NK-92 (cell line): ENCODE measurements around the gene NCAPG2.
"Not testable (repeated sequence)": the region's sequence is repeated elsewhere in the genome, so short reads cannot be mapped to it uniquely, and the experiment has no call there.

Experiments
- DNase-seq: peaks from one replicate; lab custom pipeline; 2025; ENCODE audit not compliant: unreplicated experiment; lab: John Stamatoyannopoulos, UW

Gene NCAPG2

DNA sequence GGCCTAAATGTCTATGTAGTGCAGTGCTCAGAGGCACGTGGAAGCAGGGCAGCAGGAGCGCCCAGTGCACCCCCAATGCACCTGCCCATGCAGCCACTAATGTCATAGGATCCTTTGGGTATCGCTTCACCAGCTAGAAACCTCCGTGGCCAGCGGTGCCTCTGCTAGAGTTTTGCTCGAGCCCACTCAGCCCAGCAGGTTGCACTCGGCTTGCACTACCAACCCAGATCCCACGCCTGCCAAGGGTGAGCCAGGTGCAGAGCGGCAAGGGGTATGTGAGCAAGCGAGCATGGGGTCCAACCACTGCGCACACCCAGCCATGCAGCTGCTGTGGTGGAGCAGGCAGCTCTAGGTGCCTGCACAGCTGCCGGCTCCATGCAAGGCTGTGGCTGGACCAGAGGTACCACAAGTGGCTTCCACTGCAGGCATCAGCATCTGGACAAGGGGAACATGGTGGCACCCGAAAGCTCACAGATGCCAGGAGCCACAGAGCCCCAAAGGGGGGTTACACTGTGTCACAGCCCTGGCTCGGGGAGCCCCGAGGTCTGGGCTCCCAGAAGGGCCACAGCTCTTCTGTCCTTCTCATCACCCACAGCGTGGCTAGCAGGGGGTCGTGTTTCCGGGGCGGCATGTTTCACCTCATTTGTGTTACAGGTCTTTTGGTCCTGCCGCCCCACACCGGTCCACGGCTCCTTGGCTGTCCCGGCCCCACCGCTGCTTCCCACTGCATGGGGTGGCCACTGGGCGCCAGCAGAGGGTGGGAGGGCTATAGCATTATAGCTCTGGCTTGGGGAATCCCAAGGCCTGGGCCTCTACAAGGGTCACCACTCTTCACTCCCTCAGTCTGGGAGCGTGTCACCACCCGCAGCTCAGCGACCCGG lies 2.3 kb upstream of the NCAPG2 start:
- DNase-seq = no peak

DNA sequence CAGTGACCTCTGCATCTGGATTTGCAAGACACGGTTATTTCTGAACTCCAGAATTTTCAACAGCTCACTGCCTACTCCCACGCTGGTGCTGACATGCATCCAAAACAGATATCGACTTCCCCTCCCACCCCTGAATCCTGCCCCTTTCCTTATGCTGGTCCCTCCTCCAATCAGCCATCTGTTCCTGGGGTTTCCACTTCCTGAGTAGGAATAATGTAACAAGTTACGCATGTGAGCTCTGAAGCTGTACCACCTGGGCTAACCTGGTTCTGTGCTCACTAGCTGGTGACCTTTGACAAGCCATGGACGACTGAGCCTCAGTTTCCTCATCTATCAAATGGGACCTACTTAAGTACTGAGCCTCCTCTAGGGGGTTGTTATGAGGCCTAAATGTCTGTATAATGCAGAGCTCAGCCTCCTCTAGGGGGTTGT lies 1.7 kb upstream of the NCAPG2 start:
- no peak for DNase-seq

GRCh38 chr7:158705234-158705850 lies 738 bp upstream of the NCAPG2 start:
- DNase-seq = no peak

DNA sequence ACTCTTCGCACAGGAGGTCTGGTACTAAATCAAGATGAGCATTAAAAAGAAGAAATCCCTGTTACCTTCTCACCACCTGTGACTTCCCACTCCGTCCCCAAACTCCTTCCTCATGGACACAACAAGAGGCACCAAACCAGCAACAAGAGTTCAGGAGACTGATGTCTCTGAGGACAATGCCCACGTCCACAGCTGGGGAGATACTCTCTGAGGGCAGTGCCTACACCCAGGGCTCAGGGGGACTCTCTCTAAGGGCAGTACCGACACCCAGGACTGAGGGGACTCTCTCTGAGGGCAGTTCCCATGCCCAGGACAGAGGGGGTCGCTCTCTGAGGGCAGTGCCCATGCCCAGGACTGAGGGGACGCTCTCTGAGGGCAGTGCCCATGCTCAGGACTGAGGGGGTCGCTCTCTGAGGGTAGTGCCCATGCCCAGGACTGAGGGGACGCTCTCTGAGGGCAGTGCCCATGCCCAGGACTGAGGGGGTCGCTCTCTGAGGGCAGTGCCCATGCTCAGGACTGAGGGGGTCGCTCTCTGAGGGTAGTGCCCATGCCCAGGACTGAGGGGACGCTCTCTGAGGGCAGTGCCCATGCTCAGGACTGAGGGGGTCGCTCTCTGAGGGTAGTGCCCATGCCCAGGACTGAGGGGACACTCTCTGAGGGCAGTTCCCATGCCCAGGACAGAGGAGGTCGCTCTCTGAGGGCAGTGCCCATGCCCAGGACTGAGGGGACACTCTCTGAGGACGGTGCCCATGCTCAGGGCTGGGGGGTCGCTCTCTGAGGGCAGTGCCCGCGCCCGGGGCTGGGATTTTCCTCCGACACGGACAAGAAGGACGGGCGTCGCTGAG lies 703 bp downstream of the NCAPG2 start:
- DNase-seq = not testable (repeated sequence)

GRCh38 chr7:158702944-158703343 lies 1.7 kb downstream of the NCAPG2 start:
- DNase-seq = no peak

GRCh38 chr7:158702196-158702595 lies 2.4 kb downstream of the NCAPG2 start:
- DNase-seq = no peak

- DNase-seq = no peak
These were observed 4.6 kb downstream of the NCAPG2 start for GRCh38 chr7:158700008-158700407.

DNA sequence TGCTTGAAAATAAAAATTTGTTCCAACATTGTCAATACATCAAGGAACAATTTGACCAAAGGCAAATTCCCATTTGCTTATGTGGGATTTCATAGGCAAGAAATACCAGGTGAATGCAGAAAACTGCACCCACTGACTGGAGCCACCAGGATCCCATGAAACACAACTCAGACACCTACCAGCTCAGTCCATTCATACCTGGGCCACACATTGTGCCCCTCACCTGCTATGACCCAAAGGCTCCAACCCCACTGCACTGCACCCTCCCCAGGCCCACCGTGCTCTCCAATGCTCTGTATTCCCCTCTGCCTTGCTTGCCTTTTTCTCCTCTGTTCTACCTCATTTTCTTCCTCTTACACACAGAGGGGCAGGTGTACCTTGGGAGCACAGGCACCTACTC lies 5.3 kb downstream of the NCAPG2 start:
- DNase-seq = no peak

DNA sequence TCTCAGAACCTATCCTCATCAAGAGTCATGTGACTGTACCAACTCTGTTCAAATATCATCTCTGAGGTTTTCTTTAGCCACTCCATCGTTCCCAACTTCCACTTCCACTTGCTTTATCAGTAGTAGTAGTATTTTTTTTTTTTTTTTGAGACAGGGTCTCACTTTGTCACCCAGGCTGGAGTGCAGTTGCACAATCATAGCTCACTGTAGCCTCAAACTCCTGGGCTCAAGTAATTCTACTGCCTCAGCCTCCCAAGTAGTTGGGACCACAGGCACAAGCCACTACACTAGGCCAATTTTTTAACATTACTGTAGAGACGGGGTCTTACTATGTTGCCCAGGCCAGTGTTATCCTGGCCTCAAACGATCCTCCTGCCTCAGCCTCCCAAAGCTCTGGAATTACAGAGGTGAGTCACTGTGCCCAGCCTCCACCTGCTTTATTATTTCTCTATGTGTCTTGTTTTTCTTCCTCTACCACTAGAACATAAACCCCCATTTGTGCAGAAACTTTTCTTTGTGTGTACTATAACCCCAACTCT lies 5.9 kb downstream of the NCAPG2 start:
- DNase-seq = no peak

DNA sequence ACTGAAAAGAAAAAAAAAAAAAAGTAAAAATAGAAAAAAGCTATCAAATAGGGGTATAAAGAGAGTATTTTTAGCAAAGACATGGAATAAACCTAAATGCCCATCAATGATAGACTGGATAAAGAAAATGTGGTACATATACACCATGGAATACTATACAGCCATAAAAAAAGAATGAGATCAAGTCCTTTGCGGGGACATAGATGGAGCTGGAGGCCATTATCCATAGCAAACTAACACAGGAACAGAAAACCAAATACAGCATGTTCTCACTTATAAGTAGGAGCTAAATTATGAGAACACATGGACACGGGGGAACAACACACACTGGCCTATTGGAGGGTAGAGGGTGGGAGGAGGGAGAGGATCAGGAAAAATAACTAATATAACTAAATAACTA lies 7.0 kb downstream of the NCAPG2 start:
- DNase-seq = not testable (repeated sequence)

DNA sequence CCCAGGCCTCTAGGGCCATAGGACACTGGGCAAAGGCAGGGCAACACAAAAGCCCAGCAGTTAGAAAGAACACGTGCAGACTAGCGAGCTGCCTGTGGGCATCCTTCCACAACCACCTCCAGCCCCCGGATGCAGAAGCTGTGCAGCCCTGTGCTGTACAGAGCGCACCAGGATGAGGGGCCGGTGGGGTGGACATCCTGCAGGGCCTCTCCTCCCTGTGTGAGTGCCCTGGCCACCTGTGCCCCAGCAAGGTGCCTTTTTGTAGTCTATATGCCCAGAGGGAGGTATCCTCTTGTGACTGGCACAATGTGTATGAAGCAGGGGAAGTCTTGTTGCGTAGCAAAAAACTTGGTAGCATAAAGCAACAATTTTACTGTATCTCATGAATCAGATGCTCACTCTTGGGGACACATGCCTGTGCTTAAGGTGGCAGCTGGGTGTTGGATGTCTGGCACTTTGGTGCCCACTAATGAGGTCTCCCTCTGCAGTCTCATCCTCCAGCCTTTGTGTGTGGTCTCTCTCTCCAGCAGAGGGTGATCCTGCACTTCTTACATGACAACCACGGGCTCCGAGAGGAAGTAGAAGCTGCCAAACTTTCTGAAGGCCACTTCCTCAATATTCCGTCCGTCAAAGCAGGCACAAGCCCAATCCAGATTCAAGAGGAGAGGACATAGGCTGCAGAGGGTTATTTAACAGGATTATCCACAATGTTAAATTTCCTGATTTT lies 8.7 kb downstream of the NCAPG2 start:
- DNase-seq = no peak

DNA sequence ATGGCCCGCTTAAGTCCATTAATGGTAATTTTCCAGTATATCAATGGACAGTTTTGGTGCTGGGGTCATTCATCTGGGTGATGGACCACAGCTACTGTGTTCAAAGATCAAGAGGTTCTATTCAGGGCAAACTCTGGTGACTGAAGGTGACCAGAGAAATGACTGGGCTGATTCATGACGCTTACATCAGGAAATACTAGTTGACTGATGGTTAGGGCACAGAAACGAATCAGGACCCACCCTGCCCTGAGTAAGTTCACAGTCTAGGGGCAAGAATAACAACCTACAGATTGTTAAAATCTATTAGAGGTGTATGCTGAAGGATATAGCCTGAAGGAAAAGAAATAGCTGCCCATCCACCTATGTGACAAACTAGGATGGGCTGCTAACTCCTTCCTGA lies 9.5 kb downstream of the NCAPG2 start:
- DNase-seq = no peak

- DNase-seq = no peak
These were observed 10.0 kb downstream of the NCAPG2 start for GRCh38 chr7:158694650-158695049.

- DNase-seq = no peak
These were observed 15.1 kb downstream of the NCAPG2 start for GRCh38 chr7:158689488-158689887.

DNA sequence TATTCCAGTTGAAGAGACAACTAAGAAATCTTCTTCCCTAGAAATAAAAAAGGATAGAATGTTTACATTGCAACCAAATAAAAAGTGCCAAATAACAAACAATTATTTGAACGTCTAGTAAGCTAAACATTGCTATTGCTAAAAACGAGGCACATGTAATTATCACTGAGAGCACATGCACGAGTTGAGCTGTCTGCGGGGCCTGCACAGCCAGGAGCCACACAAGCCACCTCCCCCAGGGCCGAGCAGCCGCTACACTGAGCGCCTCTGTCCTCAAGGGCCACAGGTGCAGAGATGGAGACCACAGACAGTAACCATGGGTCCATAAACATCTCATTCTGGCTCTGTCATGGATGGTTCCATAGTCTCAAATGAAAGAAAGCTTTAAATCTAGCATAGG lies 17.2 kb downstream of the NCAPG2 start:
- no peak for DNase-seq

- DNase-seq = no peak
These were observed 18.9 kb downstream of the NCAPG2 start for GRCh38 chr7:158685693-158686092.

GRCh38 chr7:158684329-158684728 lies 20.3 kb downstream of the NCAPG2 start:
- no peak for DNase-seq

- no peak for DNase-seq
These were observed 21.1 kb downstream of the NCAPG2 start for GRCh38 chr7:158683541-158683940.

GRCh38 chr7:158682456-158682855 lies 22.1 kb downstream of the NCAPG2 start:
- DNase-seq = no peak

DNA sequence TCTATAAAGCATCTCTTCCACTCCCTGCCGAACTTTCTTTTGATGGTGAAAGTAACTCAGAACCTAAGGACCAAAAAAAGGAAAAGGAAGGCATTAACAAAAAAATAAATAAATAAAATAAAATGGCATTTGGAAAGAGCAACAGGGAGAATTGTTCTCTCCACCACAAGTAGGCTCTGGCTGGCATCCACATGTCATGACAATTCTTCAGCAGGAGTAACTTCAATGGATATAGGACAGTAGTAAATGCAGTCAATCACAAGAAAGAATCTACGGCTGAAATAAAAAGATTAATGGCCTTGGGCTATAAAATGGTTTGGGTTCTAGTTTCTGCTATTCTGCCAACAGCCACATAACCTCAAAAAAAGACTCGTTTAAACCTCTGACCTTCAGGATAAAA lies 23.9 kb downstream of the NCAPG2 start:
- no peak for DNase-seq

DNA sequence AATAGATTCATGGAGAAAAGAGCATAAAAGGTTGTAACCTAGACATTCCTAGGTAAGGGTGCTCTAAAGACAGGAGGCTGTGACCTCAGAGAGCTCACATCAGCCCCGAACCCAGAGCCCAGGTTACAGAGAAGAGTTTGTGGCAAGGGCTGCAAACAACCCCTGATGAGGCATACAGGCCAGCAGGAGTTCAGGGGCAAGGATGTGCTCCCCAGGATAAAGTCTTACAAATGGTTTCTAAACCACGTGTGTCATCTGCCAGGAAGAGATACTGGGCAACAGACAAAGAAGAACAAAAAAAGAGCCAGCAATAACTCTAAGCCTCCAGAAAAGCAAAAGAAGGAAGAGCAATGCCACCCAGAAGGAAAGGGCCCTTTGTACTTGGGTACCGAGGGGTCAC lies 27.7 kb downstream of the NCAPG2 start:
- DNase-seq = no peak
